LNCaP clone FGC (cell line): ENCODE results near the gene GPR162.

ENCODE experiments used
- DNase-seq: peaks from one replicate; pipeline ENCODE4 v3.0.0-alpha.2; 2011; ENCODE audit warnings: low read depth
- H3K4me3 ChIP-seq: 2 replicates; pipeline ENCODE4 v1.5.1; 2011; ENCODE audit warnings: mild to moderate bottlenecking, low read depth, low read length, control low read depth
- TF ChIP-seq, protein P1 (sequence below): IDR thresholded peaks from 2 replicates; pipeline ENCODE4 v1.5.1; 2012; ENCODE audit warnings: mild to moderate bottlenecking; ENCODE audit not compliant: control insufficient read depth, insufficient read depth; ENCODE audit errors: extremely low read depth

GPR162 gene

DNA sequence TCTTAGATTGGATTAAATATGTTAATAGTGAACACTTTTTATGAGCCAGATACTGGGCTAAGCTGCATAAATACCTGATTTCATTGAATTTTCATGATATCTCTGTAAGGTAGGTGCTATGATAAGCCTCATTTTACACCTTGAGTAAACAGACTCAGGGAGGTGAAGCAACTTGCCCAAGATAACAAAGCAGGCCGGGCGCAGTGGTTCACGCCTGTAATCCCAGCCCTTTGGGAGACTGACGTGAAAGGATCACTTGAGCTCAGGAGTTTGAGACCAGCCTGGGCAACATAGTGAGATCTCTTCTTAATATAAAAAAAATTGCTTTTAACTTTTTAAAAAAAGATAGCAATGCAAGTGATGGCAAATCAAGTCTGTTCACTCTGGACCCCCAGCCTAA, 20.5 kb downstream of the GPR162 start:
- TF ChIP-seq, protein P1, sequence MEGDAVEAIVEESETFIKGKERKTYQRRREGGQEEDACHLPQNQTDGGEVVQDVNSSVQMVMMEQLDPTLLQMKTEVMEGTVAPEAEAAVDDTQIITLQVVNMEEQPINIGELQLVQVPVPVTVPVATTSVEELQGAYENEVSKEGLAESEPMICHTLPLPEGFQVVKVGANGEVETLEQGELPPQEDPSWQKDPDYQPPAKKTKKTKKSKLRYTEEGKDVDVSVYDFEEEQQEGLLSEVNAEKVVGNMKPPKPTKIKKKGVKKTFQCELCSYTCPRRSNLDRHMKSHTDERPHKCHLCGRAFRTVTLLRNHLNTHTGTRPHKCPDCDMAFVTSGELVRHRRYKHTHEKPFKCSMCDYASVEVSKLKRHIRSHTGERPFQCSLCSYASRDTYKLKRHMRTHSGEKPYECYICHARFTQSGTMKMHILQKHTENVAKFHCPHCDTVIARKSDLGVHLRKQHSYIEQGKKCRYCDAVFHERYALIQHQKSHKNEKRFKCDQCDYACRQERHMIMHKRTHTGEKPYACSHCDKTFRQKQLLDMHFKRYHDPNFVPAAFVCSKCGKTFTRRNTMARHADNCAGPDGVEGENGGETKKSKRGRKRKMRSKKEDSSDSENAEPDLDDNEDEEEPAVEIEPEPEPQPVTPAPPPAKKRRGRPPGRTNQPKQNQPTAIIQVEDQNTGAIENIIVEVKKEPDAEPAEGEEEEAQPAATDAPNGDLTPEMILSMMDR = no peak
- no peak for DNase-seq
- no peak overlapping the region for H3K4me3 ChIP-seq

DNA sequence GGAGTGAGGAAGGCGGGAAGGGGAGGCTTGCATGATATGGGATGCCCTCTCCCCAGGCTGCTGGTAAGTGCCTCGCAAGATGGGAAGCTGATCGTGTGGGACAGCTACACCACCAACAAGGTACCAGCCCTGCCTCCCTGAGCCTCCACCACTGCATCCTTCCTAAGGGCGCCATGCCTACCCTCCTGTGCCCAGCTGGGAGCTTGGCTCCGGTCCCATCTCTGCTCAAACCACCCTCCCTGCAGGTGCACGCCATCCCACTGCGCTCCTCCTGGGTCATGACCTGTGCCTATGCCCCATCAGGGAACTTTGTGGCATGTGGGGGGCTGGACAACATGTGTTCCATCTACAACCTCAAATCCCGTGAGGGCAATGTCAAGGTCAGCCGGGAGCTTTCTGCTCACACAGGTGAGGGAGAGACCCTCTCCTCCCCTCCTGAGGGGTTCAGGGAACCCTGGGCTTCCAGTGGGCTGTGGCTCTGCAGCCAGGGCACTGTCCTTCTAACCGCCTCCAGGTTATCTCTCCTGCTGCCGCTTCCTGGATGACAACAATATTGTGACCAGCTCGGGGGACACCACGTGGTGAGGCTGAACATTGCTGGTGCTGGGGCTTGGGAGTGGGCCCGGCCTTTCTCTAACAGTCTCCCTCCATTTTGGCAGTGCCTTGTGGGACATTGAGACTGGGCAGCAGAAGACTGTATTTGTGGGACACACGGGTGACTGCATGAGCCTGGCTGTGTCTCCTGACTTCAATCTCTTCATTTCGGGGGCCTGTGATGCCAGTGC, 21.7 kb downstream of the GPR162 start:
- H3K4me3 ChIP-seq = no peak overlapping the region
- TF ChIP-seq, protein P1 = no peak
- no peak for DNase-seq

DNA sequence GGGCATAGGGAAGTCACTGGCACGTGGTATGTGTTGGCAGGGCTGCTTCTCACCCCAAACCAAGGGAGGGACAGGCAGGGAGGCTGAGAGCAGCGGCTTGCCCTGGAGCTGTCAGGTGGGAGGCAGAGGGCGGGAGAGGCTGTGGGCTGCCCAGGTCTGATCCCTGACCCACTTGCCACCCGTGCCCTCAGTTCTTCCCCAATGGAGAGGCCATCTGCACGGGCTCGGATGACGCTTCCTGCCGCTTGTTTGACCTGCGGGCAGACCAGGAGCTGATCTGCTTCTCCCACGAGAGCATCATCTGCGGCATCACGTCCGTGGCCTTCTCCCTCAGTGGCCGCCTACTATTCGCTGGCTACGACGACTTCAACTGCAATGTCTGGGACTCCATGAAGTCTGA, 23.8 kb downstream of the GPR162 start:
- TF ChIP-seq, protein P1 = no peak
- DNase-seq = no peak
- H3K4me3 ChIP-seq = no peak overlapping the region

DNA sequence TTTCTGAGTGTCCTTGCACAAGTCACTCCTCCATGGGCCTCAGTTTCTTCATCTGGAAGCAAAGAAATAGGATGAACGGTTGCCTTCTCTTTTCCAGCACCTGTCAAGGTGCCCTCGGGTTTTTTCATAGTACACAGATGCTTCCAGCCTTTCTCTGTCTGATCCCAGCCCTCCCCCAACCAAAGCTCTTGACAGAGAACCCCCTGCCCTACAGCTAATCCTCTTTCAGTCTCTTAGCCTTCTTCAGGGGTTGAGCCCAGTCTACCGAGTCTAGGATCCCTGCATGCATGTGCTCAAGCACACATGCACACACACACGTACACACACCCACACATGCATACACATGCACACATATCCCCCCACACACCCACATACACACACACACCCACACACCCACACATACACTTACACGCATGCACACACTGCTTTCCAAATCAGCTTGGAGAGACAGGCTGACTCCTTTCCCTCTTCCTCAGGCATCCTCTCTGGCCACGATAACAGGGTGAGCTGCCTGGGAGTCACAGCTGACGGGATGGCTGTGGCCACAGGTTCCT, 24.8 kb downstream of the GPR162 start:
- DNase-seq = no peak
- H3K4me3 ChIP-seq = no peak overlapping the region
- TF ChIP-seq, protein P1 = no peak

DNA sequence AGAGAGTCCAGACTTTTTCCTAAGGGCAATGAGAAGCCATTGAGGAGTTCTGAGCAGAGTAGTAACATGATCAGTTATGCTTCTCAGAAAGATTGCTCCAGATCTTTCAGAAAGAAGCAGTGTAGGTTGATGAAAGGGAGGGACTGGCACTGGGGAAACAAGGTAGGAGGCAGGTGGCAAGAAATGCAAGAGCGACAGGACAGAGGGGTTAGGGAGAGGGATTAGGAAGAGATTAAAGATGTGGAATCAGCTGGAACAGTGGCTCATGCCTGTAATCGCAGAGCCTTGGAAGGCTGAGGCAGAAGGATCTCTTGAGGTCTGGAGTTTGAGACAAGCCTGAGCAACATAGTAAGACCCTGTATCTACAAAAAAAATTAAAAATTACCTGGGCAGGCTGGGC, 26.1 kb downstream of the GPR162 start:
- TF ChIP-seq, protein P1 = no peak
- DNase-seq = no peak
- H3K4me3 ChIP-seq = no peak overlapping the region

DNA sequence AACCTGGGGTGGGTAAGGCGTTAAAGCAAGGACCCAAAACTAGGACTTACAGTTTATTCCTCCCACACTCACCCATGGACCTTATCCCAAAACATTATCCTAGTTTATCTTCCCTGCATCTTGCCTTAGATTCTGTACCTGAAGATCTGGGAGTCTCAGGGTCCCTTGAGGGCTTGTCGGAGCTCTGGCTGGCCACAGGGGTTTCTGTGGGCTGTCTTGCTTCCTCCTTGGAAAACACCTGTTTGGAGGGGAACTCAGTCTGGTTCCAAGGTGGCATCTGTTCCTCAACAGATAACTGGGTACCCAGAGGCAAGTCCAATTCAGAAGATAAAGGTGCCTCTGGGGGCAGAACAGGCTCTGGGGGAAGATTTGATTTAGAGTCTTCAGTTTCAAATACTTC, 27.8 kb downstream of the GPR162 start:
- no peak for DNase-seq
- H3K4me3 ChIP-seq = no peak overlapping the region; the same call in 1 of the 2 replicates
- TF ChIP-seq, protein P1 = no peak
